ENCODE measurements around the gene CLN3. TPM values are rescaled to one million over a fixed set of nuclear protein-coding genes. Genes with fewer than 3 reads are reported as not detected.
"Not testable (repeated sequence)": the region's sequence is repeated elsewhere in the genome, so short reads cannot be mapped to it uniquely, and the experiment has no call there.

CLN3 gene
- total and polyA plus RNA-seq, 5 donors, result 10.0 to 17.9 (median 12.4) TPM

GRCh38 chr16:28435340-28435739, 56.5 kb downstream of the CLN3 start:
- ATAC-seq; H3K9me3 ChIP-seq (ENCODE audit: control insufficient read depth, low read length); H3K4me1 ChIP-seq (ENCODE audit: control insufficient read depth, insufficient read depth, low read length); H3K27me3 ChIP-seq (ENCODE audit: control insufficient read depth, insufficient read depth); H3K4me3 ChIP-seq (ENCODE audit: low read length); H3K27ac ChIP-seq (ENCODE audit: low read length); intact Hi-C loops (cut with DNase I): not testable (repeated sequence)
- WGBS, result 98% methylated on average over 18 of the region's 29 CpGs
- DNase-seq, result peak in 1 of 3 donors; percentile 18

Other genes with a start within 250 kb of the CLN3 start
- gene SBK1, start 199.5 kb downstream of the CLN3 start, total RNA-seq, result 1 to 10 TPM in 2 of 4 donors, under 1 TPM in 2; 0.19 to 1.3 (median 0.99) TPM
- 1.2 TPM for gene SBK1, start 199.5 kb downstream of the CLN3 start, polyA plus RNA-seq
- 1 to 10 TPM in 1 of 4 donors, under 1 TPM in 1, not detected in 2; 0.94 to 1.4 TPM for gene NPIPB6, start 128.6 kb downstream of the CLN3 start, total RNA-seq
- 0.45 TPM for gene NPIPB6, start 128.6 kb downstream of the CLN3 start, polyA plus RNA-seq
- 10 to 100 TPM; 17.4 to 54.2 (median 28.0) TPM for gene EIF3CL, start 88.2 kb downstream of the CLN3 start, total RNA-seq
- gene EIF3CL, start 88.2 kb downstream of the CLN3 start, polyA plus RNA-seq, result 43.7 TPM
- gene NPIPB7, start 19.7 kb downstream of the CLN3 start, total RNA-seq, result not detected
- not detected for gene NPIPB7, start 19.7 kb downstream of the CLN3 start, polyA plus RNA-seq
- gene APOBR, start 2.6 kb upstream of the CLN3 start, total RNA-seq, result 1 to 10 TPM in 1 of 4 donors, under 1 TPM in 3; 0.37 to 1.0 (median 0.87) TPM
- gene APOBR, start 2.6 kb upstream of the CLN3 start, polyA plus RNA-seq, result 0.68 TPM
- not detected for gene IL27, start 14.8 kb upstream of the CLN3 start, total RNA-seq
- not detected for gene IL27, start 14.8 kb upstream of the CLN3 start, polyA plus RNA-seq
- 10 to 100 TPM; 63.7 to 69.8 (median 66.3) TPM for gene NUPR1, start 46.9 kb upstream of the CLN3 start, total RNA-seq
- 106 TPM for gene NUPR1, start 46.9 kb upstream of the CLN3 start, polyA plus RNA-seq
- gene SGF29, start 61.8 kb upstream of the CLN3 start, total RNA-seq, result 10 to 100 TPM; 13.8 to 21.4 (median 19.1) TPM
- gene SGF29, start 61.8 kb upstream of the CLN3 start, polyA plus RNA-seq, result 18.2 TPM
- 1 to 10 TPM; 2.1 to 3.8 (median 3.0) TPM for gene SULT1A2, start 105.0 kb upstream of the CLN3 start, total RNA-seq
- 2.1 TPM for gene SULT1A2, start 105.0 kb upstream of the CLN3 start, polyA plus RNA-seq
- 10 to 100 TPM; 18.8 to 26.9 (median 22.0) TPM for gene SULT1A1, start 118.0 kb upstream of the CLN3 start, total RNA-seq
- 29.1 TPM for gene SULT1A1, start 118.0 kb upstream of the CLN3 start, polyA plus RNA-seq
- gene NPIPB8, start 146.0 kb upstream of the CLN3 start, total RNA-seq, result under 1 TPM in 2 of 4 donors, not detected in 2; 0.44 to 0.95 TPM
- not detected for gene NPIPB8, start 146.0 kb upstream of the CLN3 start, polyA plus RNA-seq
- gene EIF3C, start 219.4 kb upstream of the CLN3 start, total RNA-seq, result 100 to 1,000 TPM; 292 to 519 (median 437) TPM
- 241 TPM for gene EIF3C, start 219.4 kb upstream of the CLN3 start, polyA plus RNA-seq